Stimulated activated CD4-positive, alpha-beta T cell treated with anti-CD3 and anti-CD28 coated beads, Interleukin-1b, Interleukin-23, amount 100 ng/mL, for 24 hours (primary cell): Measurements from ENCODE around the gene LDB2.

Experiments
- DNase-seq, 4 experiments: peaks; one replicate each; pipeline ENCODE4 v3.0.0-alpha.2; 2020; ENCODE audit warnings: low read depth in 4 of 4, low spot score in 1 of 4

LDB2 gene

DNA sequence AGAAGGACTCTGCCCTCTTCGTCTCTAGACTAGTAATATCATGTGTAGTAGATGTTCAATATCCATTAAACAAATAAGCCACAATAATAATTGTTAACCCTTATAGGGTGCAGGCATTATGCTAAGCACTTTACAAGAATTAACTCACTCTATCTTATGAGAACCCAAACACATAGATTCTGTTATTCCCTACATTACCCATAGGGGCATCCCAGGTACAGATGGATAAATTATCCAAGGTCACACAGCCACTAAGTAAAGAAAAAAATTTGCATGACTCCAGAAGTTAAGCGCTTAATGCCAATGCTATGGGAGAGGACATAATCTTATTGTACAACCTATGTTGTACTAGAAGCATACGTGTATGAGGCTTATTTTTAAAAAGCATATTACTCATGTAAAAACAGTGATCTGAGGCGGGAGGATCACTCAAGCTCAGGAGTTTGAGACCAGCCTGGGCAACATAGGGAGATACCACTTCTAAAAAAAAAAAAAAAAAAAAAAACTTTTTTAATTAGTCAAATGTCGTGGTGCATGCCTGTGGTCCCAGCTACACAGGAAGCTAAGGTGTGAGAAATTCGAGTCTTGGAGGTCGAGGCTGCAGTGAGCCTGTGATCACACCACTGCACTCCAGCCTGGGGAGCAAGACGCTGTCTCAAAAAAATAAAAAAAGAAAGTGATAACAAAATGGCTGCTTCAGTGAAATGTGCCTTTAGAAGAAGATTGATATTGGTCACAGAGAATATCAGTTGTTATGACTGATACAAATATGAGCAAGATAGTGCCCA, 13.6 kb downstream of the LDB2 start:
- DNase-seq = no peak

DNA sequence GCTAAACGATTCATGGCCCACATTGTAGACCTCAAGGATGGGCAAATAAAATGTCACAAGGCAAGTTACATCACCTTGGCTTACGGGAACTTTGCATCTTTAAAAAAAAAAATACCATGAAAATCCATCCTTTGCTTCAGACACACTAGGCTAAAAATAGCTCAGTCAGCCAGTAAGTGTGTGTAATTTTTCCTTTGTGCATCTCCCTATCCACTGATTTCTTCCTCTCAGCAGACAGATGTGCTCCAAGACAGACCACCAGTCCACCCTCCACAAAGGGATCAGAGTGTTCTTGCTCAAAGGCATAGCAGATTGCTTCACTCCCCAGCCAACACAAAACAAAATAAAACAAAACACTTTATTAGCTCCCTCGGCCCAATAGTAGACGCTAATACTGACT, 14.6 kb downstream of the LDB2 start:
- DNase-seq = no peak

- DNase-seq = no peak
Measured at GRCh38 chr4:16881151-16881884, 17.1 kb downstream of the LDB2 start.

GRCh38 chr4:16875487-16875886, 23.0 kb downstream of the LDB2 start:
- DNase-seq = no peak

GRCh38 chr4:16869594-16870245, 28.7 kb downstream of the LDB2 start:
- no peak for DNase-seq

- no peak for DNase-seq
Measured at GRCh38 chr4:16868674-16869073, 29.8 kb downstream of the LDB2 start.

DNA sequence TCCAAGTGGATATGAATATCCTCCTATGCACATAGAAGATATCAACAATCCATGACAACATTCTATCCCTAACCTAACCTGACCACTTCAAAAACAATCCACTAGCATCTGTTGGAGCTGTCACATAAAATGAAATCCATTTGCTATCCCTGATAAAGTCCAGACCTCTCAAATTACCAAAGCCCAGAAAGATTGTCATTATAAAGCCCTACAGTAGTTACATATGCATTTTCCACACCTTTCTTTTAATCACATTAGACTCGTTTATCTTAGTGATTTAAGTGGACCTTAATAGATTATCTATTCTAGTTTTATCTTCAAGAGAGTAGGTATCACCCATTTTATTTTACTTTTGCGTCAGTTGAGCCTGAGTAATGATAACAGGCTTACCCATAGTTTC, 30.6 kb downstream of the LDB2 start:
- DNase-seq = no peak

GRCh38 chr4:16866974-16867373, 31.5 kb downstream of the LDB2 start:
- no peak for DNase-seq

GRCh38 chr4:16865897-16866283, 32.6 kb downstream of the LDB2 start:
- DNase-seq = no peak

- DNase-seq = no peak
Measured at GRCh38 chr4:16865209-16865896, 33.1 kb downstream of the LDB2 start.

DNA sequence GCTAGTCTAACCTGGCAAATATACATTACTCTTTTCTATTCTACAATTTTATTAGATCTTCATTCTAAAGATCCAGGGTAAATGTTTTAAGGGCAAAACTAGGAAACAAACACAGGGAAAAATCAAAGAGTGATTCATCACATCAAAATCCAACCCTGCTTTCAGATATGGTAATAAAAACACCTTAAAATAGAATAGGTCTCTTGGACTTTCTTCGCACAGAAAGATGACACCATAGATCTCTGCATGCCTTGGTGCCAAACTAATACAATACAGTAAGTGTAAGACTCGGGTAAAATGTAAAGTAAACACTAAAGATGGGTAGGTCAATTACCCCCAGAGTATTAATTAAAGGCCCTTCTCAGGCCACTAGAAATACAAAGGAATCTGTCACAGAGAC, 34.2 kb downstream of the LDB2 start:
- no peak for DNase-seq

DNA sequence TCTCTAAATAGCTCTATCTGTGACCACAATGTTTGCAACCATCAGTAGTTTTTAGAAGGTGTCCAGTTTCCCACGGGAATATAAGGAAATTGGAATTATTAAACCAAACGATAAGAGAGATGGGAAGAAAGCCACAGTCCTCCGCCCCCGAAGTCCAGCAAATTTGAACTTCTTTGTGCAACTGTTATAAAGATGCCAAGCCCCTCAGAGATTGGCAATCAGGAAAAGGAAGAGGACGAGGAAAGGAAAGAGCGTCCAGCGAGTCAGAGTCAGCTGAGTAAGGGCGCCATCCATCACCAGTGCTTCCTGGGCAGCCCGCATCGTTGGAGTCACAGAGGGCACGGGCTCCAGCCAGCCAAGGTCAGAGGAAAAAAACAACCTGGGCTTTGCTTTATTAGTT, 35.7 kb downstream of the LDB2 start:
- DNase-seq = no peak

DNA sequence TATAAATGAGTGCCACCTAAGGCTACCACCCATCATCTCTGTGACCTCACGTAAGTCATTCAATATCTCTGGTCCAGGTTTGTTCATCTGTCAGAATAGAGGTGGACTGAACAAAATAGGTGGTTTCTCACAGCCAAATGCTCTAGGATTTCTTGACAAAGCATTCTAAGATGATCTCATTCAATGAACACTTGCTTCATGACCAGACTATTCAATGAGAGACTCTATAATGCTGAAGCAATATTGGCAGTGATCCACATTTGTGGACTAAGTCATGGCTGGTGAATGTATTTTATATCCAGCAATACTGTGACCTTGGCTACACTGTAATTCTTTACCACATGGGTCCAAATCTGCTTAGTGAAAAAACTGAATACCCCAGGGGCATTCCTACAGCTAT, 37.9 kb downstream of the LDB2 start:
- no peak for DNase-seq

DNA sequence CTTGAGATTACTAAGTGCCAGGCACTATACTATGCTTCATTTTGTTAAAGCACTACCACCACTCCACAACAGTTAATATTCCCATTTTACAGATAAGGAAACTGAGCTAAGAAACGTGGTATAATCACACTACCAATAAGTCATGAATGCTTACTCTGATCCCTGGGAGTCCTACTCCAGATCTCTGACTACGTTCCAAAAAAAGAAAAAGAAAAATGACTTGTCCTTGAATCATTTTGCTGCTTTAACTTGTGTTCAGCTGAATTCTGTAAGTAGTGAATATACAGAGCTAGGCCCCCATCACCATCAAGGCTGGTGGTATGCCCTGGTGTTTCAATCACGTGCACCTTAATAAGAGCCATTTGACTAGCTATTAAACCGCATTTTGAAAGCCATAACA, 39.4 kb downstream of the LDB2 start:
- DNase-seq = no peak

DNA sequence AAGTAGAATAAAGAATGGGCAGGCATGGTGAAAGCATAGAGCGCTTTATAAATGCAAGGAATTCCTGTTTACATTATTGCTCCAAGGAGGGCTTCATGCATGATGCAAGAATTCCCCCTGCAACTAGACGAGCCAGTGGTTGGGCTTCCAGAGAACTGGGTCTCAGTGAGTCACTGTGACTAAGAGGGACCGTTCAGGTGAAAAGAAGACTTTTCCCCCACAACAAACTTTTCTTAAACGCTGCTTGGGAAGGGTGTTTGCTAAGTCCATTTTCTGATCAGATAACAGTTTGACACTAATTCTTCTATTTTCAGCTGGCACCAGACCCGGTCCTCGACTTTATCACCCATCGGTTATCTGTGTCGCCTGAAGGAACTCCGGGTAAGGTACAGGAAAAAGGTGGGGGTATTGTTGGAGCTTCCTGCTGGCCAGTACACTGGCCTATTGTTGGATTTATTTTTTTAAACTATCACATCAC, 40.1 kb downstream of the LDB2 start:
- no peak for DNase-seq

DNA sequence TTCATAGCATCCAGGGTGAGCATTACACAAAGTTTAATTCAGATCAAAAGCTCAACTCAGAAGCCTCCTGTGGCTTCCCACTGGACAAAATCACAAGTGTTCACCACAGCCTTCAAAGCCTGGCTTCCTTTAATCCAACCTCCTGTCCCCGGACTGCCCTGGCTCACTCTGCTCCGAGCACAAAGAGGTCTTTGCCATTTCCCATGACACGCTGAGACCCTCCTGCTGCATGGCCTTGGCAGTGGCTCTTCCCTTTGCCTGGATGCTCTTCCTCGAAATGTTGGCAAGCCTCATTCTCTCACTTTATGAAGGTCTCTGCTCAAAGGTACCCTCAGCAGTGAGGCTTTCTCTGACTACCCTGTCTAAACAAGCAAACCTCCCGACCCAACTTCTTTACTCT, 41.0 kb downstream of the LDB2 start:
- no peak for DNase-seq

DNA sequence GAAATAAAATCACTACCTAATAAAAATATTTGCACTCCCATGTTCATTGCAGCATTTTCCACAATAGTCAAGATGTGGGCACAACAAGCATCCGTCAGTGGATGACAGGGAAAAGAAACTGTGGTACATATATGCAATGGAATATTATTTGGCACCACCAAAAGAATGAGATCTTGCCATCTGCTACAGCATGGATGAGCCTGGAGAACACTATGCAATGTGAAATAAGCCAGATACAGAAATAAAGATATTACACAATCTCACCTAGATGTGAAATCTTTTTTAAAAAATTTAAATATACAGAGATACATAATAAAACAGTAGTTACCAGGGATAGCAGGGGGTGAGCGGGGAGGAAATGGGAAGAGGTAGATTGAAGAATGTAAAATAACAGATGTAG, 44.8 kb downstream of the LDB2 start:
- DNase-seq = no peak

GRCh38 chr4:16852644-16853043, 45.8 kb downstream of the LDB2 start:
- DNase-seq = no peak

- DNase-seq = no peak
Measured at GRCh38 chr4:16852228-16852627, 46.2 kb downstream of the LDB2 start.

DNA sequence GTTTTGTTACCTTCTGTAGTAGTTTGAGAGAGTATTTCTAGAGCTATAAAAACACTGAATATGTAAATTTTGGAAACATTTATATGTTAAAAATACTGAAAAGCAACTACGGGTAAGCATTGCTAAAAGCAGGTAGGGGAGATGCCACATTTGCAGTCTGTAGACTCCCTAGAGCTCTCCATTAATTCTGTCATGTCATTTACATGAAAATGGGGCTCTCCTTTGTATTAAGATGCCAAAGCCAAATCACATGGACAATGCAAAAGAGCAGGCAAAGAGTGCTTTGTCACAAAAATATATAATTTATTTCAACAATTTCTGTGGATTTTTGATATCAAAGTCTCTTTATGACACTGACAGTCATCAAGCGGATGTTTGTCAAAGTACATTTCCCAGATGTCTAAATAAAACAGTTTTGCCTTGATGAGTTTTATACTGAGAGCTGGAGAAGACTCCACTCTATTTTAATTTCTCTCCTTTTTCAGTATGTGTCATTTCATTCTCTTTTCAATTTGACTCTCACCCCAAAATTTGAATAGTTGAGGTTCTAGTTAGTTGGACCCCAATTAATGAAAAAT, 51.8 kb downstream of the LDB2 start:
- DNase-seq = no peak
